NB4 (cell line): Measurements from ENCODE around the gene ARMC3.
"Not testable (repeated sequence)": the region's sequence is repeated elsewhere in the genome, so short reads cannot be mapped to it uniquely, and the experiment has no call there.

Source experiments
- DNase-seq: peaks from one replicate; pipeline ENCODE4 v3.0.0; 2010; ENCODE audit warnings: low read depth
- H3K4me3 ChIP-seq: one replicate; pipeline ENCODE4 v1.5.1; 2011; ENCODE audit warnings: mild to moderate bottlenecking, low read depth, low read length, moderate library complexity
- MAX ChIP-seq: IDR thresholded peaks from 2 replicates; pipeline ENCODE4 v1.6.1; 2011; ENCODE audit warnings: low read depth, low read length
- MYC ChIP-seq: IDR thresholded peaks from 2 replicates; pipeline ENCODE4 v1.6.1; 2011; ENCODE audit warnings: low read depth, low read length
- POLR2A ChIP-seq: IDR thresholded peaks from 2 replicates; pipeline ENCODE4 v1.6.1; 2011; ENCODE audit warnings: mild to moderate bottlenecking; ENCODE audit not compliant: insufficient read length; ENCODE audit errors: extremely low read depth
- TF ChIP-seq, protein P1 (sequence below): IDR thresholded peaks from one replicate; pipeline ENCODE4 v1.5.1; 2012; ENCODE audit warnings: low read depth, low read length

The ARMC3 gene

GRCh38 chr10:23063973-23064812, 136.3 kb downstream of the ARMC3 start:
- DNase-seq = no peak
- TF ChIP-seq MYC (no peak), POLR2A (no peak), MAX (no peak)
- TF ChIP-seq, protein P1, sequence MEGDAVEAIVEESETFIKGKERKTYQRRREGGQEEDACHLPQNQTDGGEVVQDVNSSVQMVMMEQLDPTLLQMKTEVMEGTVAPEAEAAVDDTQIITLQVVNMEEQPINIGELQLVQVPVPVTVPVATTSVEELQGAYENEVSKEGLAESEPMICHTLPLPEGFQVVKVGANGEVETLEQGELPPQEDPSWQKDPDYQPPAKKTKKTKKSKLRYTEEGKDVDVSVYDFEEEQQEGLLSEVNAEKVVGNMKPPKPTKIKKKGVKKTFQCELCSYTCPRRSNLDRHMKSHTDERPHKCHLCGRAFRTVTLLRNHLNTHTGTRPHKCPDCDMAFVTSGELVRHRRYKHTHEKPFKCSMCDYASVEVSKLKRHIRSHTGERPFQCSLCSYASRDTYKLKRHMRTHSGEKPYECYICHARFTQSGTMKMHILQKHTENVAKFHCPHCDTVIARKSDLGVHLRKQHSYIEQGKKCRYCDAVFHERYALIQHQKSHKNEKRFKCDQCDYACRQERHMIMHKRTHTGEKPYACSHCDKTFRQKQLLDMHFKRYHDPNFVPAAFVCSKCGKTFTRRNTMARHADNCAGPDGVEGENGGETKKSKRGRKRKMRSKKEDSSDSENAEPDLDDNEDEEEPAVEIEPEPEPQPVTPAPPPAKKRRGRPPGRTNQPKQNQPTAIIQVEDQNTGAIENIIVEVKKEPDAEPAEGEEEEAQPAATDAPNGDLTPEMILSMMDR = no peak
- H3K4me3 ChIP-seq = no peak overlapping the region

DNA sequence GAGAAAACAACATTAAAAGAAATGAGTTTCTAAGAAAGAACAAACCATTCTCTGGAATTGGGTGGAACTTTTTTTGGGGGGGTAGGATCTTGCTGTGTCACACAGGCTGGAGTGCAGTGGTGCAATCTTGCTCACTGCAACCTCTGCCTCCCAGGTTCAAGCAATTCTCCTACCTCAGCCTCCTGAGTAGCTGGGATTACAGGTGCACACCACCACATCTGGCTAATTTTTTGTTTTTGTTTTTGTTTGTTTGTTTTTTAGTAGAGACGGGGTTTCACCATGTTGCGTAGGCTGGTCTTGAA, 136.9 kb downstream of the ARMC3 start:
- DNase-seq, H3K4me3 ChIP-seq: not testable (repeated sequence)

- DNase-seq = no peak
- H3K4me3 ChIP-seq = no peak overlapping the region
- TF ChIP-seq POLR2A = no peak
- TF ChIP-seq, protein P1 = no peak
Measured at GRCh38 chr10:23065181-23065948, 137.5 kb downstream of the ARMC3 start.

GRCh38 chr10:23067337-23067736, 139.5 kb downstream of the ARMC3 start:
- no peak overlapping the region for H3K4me3 ChIP-seq
- TF ChIP-seq, protein P1 = no peak
- TF ChIP-seq MYC = no peak
- TF ChIP-seq MAX = no peak
- TF ChIP-seq POLR2A = no peak
- no peak for DNase-seq

DNA sequence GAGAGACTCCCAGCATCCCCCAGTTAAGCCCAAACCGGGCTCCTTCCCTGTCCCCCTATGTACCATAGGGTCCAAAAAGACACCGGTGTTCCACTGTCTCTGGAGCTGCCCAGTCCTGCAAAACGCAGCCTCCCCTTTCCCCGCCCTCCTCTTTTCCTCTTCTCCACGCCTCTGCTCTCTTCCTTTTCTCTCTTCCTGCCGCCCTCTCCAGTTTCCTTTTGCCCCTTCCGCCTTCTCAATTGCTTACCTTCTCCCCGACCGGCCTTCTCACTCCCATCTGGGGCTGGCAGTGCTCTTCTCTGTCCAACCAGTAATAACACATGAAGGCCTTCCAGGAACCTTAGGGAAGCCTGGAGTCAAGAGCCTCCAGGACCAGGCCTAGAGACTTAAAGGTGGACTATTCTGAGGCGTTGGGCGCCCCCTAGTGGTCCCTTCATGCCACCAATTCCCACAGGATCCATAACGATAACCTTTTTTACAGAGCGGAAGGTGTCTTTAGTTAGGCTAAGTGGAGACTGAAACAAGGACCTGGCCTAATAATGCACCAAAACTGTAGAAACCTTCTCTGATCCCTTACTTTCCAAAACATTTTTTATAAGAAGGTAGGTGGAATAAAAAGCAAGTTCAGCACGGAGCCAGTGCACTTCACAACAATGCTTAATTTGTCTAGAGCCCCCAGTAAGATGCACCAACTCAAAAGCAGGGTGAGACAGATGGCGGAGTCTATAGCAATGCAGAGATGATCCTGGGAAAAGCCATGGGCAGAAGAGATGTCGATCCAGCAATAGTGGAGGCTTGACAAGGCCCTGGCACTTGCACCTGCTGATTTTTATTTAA, 140.3 kb downstream of the ARMC3 start:
- no peak for TF ChIP-seq POLR2A
- no peak for TF ChIP-seq MYC
- TF ChIP-seq MAX = no peak
- TF ChIP-seq, protein P1 = peak; percentile 51
- peak; percentile 65 for DNase-seq
- H3K4me3 ChIP-seq = no peak overlapping the region

DNA sequence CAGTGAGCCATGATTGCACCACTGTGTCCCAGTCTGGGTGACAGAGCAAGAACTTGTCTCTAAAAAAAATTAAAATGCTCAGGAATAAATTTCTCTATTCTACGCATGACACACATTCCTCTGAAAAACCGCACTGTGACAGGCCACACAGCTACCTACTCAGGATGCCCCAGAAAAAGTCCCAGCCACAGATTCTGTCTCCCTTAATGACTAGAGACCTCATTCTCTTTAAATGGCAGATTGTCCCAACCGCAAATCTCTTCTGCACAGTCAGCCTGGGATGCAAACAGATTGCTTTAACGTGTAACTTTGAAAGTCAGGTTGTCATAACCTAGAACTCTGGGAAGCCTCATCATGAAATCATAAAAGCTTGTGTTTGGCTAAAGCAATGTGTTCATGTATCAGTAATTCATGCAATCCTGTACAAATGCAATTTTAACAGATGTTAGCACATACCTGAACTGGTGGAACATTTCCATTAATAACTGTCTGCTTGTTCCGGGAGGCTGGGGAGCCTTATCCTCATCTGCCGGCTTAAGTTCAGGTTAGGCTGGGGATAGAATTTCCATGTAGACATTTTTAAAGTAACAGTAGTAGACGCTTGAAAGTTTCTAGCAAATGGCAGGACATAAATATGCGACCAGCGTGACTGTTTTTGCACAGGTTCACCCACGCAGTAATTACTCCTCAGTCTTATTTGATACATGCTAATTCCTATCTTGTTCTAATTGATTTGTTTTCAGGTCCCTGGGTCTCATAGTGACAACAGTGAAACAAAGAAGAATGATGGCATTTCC, 141.4 kb downstream of the ARMC3 start:
- TF ChIP-seq POLR2A (no peak), MAX (no peak), MYC (no peak)
- TF ChIP-seq, protein P1 = no peak
- DNase-seq = no peak
- no peak overlapping the region for H3K4me3 ChIP-seq

GRCh38 chr10:23070092-23070912, 142.4 kb downstream of the ARMC3 start:
- DNase-seq, H3K4me3 ChIP-seq: not testable (repeated sequence)
